ENCODE data around the gene KAT7. TPM values are rescaled to one million over a fixed set of nuclear protein-coding genes. Genes with fewer than 3 reads are reported as not detected.
"Not testable (repeated sequence)": the region's sequence is repeated elsewhere in the genome, so short reads cannot be mapped to it uniquely, and the experiment has no call there.

Gene KAT7
- 14.4 TPM for total RNA-seq

DNA sequence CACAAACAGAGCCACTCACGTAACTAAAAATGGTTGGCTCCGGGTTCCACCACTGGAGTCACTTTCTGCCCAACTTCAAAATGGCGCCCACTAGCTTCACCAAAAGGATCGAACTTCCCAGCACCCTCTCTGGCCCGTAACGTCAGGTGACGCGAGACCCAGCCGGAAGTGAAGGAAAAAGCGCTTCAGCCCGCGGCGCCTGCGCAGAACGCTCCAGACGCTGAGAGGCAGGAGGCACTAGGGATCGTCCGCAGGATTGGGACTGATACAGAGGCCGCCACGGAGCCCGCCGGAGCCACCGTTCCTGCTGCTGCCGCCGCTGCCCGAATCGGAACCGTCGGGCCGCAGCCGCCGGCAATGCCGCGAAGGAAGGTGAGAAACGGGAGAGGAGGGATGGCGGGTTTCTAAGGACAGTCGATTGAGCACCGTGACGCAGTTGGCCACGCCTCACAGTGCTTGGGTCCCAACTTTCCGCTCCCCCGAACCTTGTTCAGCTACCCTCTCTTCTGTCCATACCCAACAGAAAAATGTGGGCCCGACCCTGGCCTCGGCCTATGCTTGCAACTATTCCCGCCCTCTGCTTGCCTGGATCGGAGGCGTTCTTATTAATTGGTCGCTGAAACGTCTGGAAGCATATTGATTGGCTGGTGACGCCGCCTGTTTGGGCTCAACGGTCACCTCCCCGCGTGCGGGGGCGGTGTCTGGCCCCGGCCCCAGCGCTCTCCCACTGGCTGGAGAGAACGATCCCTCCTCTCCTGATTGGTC is at the start of gene KAT7:
Gene KAT7, plus strand, starts transcription at position 204 of the 765 bp plus-strand sequence. Its CDS starts 154 bp downstream, at position 358.
- DNase-seq (ENCODE audit: low spot score), result peak; percentile 100
- peak; percentile 90 for ATAC-seq

GRCh38 chr17:49739641-49740271 is 48.7 kb upstream of the KAT7 start:
- peak; percentile 82 for DNase-seq (ENCODE audit: low spot score)
- ATAC-seq, result peak; percentile 78

- ATAC-seq (no peak), DNase-seq (ENCODE audit: low spot score) (no peak)
Observed at GRCh38 chr17:49741009-49741691, 47.3 kb upstream of the KAT7 start.

DNA sequence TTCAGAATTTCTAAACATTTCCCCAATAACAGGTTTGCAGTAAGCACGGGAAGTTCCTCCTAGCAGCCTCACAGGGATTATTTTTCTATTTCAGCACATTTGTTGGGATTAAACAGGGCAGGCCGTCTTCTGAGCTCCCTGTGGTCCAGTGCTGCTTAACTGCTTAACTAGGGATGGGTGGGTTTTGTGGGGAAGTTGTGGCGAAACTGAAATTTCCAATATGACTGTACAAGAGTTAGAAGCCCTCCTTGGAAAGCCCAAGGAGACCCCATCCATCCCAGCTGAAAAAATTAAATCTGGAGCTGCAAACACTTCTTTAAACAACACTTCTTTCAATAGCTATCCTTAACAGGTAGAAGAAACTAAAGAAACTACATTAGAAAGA is 46.8 kb upstream of the KAT7 start:
- ATAC-seq (no peak), DNase-seq (ENCODE audit: low spot score) (no peak)

DNA sequence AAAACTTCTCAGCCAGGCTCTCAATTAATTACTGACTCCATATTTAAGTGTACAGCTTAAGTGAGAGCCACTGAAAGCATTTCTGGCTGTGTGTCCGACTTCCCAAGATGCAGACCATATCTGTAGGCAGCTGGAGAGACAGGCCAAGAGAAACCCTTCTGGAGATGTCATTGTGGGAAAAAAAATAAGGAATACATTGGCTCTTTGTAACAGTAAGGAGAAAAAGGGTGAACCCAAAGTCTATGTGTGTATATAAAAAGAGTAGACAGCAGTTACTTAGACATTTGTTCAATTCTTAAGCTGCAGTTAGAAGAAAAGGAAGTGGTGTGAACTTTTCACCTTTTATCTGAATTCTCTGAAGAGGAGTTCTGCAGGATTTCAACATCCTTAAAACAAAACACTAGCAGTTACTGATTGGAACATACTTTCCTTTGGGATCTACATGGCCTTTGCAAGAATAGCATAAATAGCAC is 46.3 kb upstream of the KAT7 start:
- no peak for ATAC-seq
- no peak for DNase-seq (ENCODE audit: low spot score)

GRCh38 chr17:49745175-49746139 is 43.0 kb upstream of the KAT7 start:
- peak; percentile 59 for DNase-seq (ENCODE audit: low spot score)
- peak; percentile 79 for ATAC-seq

DNA sequence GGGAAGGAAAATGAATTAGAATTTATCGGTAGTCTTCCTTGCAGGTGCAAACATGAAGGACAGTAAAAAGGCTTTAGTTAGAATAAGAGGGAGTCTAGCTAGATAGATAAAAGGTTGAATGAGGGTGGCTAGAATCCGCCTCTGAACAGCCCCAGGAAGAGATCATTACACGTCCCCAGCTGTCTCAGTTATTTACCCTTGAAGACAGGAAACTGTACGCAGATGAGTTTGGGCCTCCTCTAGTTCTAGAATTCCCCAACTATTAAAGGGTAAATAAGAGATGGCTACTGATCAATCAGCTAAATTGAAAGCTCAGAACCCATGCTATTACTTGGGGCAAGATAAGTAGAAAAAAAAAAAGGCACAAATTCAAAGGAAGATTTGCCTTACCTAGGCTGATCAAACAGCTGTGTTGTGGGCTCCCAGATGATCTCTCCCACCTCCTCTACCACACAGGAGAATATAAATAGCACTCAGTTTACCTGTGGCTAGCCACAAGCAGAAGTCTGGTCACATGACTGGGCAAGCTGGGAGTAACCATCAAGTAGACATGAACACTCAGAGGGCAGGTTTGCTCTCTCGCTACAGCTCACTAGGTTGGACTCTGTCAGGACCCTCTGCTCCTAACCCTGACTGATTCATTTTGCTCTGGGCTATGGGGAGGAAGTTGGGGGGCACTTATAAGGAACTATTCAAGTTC is 41.5 kb upstream of the KAT7 start:
- DNase-seq (ENCODE audit: low spot score), result no peak

GRCh38 chr17:49747632-49748031 is 40.8 kb upstream of the KAT7 start:
- ATAC-seq (peak; percentile 76), DNase-seq (ENCODE audit: low spot score) (peak; percentile 75)

More for the DNA sequence above, 41.5 kb upstream of the KAT7 start:
- ATAC-seq, result peak; percentile 13

GRCh38 chr17:49748223-49748622 is 40.3 kb upstream of the KAT7 start:
- no peak for DNase-seq (ENCODE audit: low spot score)
- no peak for ATAC-seq

GRCh38 chr17:49748791-49749190 is 39.7 kb upstream of the KAT7 start:
- DNase-seq (ENCODE audit: low spot score) (no peak), ATAC-seq (no peak)

DNA sequence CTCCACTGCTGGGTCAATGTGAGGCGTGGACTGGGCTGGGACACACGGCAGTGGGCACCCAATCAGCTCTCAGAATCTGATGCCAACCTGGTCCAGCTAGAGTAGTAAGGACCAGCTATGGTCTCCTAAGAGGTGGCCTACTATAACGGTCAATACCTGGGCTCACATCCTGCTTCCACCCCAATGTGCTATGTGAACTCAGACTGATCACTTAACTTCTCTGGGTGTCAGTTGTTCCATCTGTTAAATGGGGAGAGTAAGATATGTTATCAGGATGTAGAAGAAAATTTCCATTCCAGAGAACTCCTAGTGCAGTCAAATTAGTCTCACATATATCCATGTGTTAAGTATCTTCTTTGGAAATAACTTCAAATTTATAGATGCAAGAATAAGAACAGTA is 38.8 kb upstream of the KAT7 start:
- DNase-seq (ENCODE audit: low spot score), result no peak
- ATAC-seq, result no peak

DNA sequence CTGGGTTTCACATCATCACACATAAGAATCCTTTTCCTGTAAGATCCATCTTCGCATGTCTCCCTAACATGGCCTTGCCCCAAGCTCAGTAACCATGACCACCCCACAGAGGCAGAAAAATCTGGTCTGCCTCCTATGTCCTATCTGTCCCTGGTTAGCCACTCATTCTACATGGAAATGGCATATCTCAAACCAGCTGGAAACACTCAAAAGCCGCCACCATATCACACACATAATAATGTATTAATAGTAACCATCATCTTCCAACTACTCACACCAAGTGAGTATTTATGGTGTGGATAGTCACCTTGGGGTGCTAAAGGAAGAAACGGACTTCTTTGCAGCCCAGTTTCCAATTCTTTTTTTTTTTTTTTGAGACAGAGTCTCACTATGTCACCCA is 36.0 kb upstream of the KAT7 start:
- ATAC-seq (no peak), DNase-seq (ENCODE audit: low spot score) (no peak)

DNA sequence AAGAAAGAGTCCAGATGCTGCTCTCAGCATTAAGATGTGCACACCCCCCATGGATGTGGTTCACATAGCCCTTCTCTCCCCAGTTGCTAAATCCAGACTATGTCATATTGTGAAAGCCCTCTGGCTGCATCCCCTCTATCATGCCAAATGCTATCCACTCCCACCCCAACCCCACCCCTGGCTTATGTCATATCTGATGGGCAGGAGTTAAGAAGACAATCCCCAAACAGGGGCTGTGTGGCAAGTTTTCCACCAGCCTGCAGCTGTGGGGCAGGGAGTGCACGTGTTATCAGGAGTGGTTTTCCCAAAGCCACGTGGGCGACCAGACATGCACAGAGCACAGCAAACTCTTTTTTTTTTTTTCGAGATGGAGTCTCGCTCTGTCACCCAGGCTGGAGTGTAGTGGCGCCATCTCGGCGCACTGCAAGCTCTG is 34.5 kb upstream of the KAT7 start:
- ATAC-seq (peak; percentile 52), DNase-seq (ENCODE audit: low spot score) (no peak)

DNA sequence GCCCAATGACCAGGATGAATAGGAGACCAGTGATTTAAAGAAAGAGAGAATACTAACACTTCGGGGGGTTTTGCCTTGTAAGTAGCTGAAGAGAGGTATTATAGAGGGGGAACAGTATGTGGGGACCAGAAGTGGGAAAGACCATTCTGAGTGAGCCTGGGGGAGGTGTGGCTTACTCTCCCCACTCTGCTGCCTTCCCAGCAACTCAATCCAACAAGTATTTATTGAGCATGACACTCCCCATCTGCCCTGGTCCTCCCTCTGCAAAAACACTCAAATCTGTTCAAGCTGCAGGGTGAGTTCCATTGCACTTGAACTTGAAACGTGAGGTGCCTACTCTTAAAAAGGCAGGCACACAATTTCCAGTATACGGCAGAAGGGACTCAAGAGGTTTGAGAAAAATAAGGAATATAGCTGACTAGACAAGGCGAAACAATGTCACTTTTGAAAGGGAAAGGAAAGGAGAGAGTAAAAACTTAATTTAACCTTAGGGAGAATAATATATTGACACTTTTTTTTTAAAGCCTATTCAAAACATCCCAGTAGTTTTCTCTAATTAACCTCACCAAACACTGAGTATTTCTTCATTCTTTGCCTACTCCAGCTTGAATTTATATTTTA is 32.7 kb upstream of the KAT7 start:
- ATAC-seq, result no peak

DNA sequence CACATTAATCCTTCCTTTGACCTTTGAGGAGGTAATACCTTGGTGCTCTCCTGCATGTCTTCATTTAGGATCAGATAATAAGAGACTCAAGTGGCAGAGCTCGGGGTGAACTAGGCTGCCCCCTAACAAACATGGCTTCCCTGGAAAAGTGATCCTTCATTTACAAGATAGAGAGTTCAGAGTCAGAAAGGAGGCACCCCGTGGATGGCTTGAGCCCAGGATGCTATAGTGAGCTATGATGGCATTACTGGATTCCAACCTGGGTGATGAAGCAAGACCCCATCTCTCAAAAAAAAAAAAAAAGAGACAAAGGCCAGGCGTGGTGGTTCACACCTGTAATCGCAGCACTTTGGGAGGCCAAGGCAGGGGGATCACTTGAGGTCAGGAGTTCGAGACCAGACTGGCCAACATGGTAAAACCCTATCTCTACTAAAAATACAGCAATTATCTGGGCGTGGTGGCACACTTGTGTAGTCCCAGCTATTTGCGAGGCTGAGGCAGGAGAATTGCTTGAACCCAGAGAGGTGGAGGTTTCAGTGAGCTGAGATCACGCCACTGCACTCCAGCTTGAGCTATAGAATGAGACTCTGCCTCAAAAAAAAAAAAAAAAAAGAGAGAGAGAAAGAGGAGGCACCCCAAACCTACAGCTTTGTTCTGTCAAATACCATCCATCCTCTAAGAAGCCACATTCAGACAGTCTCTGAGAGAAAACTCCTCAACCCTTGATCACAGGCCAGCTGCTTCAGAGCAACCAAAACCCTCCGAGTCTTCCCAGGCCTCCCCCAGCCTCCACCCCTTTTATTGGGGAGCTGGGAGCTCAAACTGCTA is 31.9 kb upstream of the KAT7 start:
- no peak for ATAC-seq
- DNase-seq (ENCODE audit: low spot score), result no peak

More for the DNA sequence above, 32.7 kb upstream of the KAT7 start:
- no peak for DNase-seq (ENCODE audit: low spot score)

- DNase-seq (ENCODE audit: low spot score), result no peak
- peak; percentile 65 for ATAC-seq
Observed at GRCh38 chr17:49757151-49757777, 31.2 kb upstream of the KAT7 start.

GRCh38 chr17:49758464-49759010 is 29.9 kb upstream of the KAT7 start:
- not testable (repeated sequence) for DNase-seq (ENCODE audit: low spot score); ATAC-seq

GRCh38 chr17:49759203-49759602 is 29.3 kb upstream of the KAT7 start:
- DNase-seq (ENCODE audit: low spot score) (no peak), ATAC-seq (no peak)
